ENCODE data around the gene GRAP2.

GRAP2 gene

DNA sequence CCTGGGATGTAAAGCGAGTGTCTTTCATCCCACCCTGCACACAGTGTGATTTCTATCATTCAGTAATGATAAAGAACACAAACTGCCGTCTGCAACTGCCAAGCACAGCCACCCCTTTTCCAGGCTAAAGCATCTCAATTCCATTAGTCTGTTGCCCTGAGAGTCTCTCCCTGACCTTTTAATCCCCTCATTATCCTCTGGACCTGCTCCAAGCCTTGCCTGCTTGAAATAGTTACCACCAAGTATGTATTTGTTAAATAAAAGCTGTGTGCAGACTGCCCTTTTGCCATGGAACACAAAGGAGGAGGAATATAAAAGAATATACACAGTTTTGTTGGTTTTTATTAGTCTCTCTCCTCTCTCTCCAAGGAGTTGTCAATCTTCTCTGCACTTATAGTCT is 13.0 kb downstream of the GRAP2 start:
- no peaks in the 10 kb centered on the region for H3K27me3 ChIP-seq (ENCODE audit: insufficient read depth, poor library complexity, severe bottlenecking)
- no peak overlapping the region for H3K4me3 ChIP-seq (replicated peaks; ENCODE audit: insufficient read depth, low read length)
- no peak for DNase-seq (ENCODE audit: low read depth in 1 of 2, low spot score in 1 of 2)
- no peak overlapping the region for H3K27ac ChIP-seq (replicated peaks)
- TF ChIP-seq, protein P1, sequence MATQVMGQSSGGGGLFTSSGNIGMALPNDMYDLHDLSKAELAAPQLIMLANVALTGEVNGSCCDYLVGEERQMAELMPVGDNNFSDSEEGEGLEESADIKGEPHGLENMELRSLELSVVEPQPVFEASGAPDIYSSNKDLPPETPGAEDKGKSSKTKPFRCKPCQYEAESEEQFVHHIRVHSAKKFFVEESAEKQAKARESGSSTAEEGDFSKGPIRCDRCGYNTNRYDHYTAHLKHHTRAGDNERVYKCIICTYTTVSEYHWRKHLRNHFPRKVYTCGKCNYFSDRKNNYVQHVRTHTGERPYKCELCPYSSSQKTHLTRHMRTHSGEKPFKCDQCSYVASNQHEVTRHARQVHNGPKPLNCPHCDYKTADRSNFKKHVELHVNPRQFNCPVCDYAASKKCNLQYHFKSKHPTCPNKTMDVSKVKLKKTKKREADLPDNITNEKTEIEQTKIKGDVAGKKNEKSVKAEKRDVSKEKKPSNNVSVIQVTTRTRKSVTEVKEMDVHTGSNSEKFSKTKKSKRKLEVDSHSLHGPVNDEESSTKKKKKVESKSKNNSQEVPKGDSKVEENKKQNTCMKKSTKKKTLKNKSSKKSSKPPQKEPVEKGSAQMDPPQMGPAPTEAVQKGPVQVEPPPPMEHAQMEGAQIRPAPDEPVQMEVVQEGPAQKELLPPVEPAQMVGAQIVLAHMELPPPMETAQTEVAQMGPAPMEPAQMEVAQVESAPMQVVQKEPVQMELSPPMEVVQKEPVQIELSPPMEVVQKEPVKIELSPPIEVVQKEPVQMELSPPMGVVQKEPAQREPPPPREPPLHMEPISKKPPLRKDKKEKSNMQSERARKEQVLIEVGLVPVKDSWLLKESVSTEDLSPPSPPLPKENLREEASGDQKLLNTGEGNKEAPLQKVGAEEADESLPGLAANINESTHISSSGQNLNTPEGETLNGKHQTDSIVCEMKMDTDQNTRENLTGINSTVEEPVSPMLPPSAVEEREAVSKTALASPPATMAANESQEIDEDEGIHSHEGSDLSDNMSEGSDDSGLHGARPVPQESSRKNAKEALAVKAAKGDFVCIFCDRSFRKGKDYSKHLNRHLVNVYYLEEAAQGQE (IDR thresholded peaks at IDR 0.05; ENCODE audit: insufficient replicate concordance, low read depth) = no peak
- no peak for TF ChIP-seq POLR2AphosphoS5 (IDR thresholded peaks at IDR 0.05; ENCODE audit: low read depth)
- TF ChIP-seq, protein P2, sequence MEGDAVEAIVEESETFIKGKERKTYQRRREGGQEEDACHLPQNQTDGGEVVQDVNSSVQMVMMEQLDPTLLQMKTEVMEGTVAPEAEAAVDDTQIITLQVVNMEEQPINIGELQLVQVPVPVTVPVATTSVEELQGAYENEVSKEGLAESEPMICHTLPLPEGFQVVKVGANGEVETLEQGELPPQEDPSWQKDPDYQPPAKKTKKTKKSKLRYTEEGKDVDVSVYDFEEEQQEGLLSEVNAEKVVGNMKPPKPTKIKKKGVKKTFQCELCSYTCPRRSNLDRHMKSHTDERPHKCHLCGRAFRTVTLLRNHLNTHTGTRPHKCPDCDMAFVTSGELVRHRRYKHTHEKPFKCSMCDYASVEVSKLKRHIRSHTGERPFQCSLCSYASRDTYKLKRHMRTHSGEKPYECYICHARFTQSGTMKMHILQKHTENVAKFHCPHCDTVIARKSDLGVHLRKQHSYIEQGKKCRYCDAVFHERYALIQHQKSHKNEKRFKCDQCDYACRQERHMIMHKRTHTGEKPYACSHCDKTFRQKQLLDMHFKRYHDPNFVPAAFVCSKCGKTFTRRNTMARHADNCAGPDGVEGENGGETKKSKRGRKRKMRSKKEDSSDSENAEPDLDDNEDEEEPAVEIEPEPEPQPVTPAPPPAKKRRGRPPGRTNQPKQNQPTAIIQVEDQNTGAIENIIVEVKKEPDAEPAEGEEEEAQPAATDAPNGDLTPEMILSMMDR (IDR thresholded peaks at IDR 0.05; ENCODE audit: insufficient read depth, low read length) = no peak
- no peak for TF ChIP-seq SPI1 (IDR thresholded peaks at IDR 0.05; ENCODE audit: borderline replicate concordance, low read depth)
- no peak for TF ChIP-seq GABPA (IDR thresholded peaks at IDR 0.05; ENCODE audit: low read depth)

DNA sequence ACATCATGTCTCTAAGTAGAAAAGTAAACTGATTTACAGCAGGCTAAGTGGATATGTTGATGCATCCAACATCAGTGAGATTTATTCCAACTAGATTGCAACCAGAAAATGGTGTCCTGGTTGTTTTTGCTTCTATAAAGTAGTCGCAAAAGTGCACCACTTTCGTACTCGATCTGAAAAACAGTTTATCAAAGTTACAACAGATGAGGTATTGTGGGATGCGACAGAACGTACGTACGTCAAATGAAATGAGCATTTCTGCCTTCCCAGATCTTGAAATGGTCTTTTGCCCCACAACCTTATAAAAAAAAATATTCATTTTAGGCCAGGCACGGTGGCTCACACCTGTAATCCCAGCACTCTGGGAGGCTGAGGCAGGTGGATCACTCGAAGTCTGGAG is 13.7 kb downstream of the GRAP2 start:
- no peaks in the 10 kb centered on the region for H3K27me3 ChIP-seq (ENCODE audit: insufficient read depth, poor library complexity, severe bottlenecking)
- no peak for TF ChIP-seq SPI1 (IDR thresholded peaks at IDR 0.05; ENCODE audit: borderline replicate concordance, low read depth)
- TF ChIP-seq, protein P2 (IDR thresholded peaks at IDR 0.05; ENCODE audit: insufficient read depth, low read length) = no peak
- TF ChIP-seq, protein P1 (IDR thresholded peaks at IDR 0.05; ENCODE audit: insufficient replicate concordance, low read depth) = no peak
- TF ChIP-seq POLR2AphosphoS5 (IDR thresholded peaks at IDR 0.05; ENCODE audit: low read depth) = no peak
- no peak for TF ChIP-seq GABPA (IDR thresholded peaks at IDR 0.05; ENCODE audit: low read depth)

DNA sequence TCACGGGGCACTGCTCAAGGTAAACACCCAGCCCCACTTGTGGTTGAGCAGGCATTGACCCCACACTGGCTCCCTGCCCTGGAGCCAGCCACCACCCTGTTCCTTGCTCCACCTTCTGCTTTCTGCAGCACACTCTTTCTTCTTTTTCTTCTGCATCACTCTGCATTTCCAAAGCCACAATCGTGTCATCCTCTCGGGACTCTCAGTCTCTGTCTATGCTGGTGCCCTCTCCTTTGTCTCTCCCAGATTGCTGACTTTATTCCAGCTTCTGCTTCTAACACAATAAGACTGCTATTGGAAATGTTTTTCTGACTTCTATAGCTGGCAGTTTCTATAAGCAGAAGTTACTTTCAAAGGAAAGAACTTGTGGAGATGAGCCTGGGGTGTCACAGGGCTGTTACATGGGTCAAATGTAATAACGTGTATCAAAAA is 14.4 kb downstream of the GRAP2 start:
- Histone ChIP-seq H3K27ac (replicated peaks) (no peak overlapping the region), H3K27me3 (ENCODE audit: insufficient read depth, poor library complexity, severe bottlenecking) (no peaks in the 10 kb centered on the region)
- DNase-seq (ENCODE audit: low read depth in 1 of 2, low spot score in 1 of 2) = no peak

More for the DNA sequence above, 13.7 kb downstream of the GRAP2 start:
- DNase-seq (ENCODE audit: low read depth in 1 of 2, low spot score in 1 of 2) = no peak
- H3K27ac ChIP-seq (replicated peaks) = no peak overlapping the region
- H3K4me3 ChIP-seq (replicated peaks; ENCODE audit: insufficient read depth, low read length) = no peak overlapping the region

More for the DNA sequence above, 14.4 kb downstream of the GRAP2 start:
- TF ChIP-seq, protein P1 (IDR thresholded peaks at IDR 0.05; ENCODE audit: insufficient replicate concordance, low read depth) = no peak
- TF ChIP-seq POLR2AphosphoS5 (IDR thresholded peaks at IDR 0.05; ENCODE audit: low read depth) (no peak), GABPA (IDR thresholded peaks at IDR 0.05; ENCODE audit: low read depth) (no peak), SPI1 (IDR thresholded peaks at IDR 0.05; ENCODE audit: borderline replicate concordance, low read depth) (no peak)
- TF ChIP-seq, protein P2 (IDR thresholded peaks at IDR 0.05; ENCODE audit: insufficient read depth, low read length) = no peak
- no peak overlapping the region for H3K4me3 ChIP-seq (replicated peaks; ENCODE audit: insufficient read depth, low read length)
